Measurements from ENCODE around the gene KRTAP1-1.

GRCh38 chr17:41029633-41030245 lies 11.5 kb downstream of the KRTAP1-1 start, which contains the start of gene KRTAP1-4:
- TF ChIP-seq MAX (IDR thresholded peaks at IDR 0.05) (no peak), EGR1 (IDR thresholded peaks at IDR 0.05; ENCODE audit: low read depth) (no peak), POLR2AphosphoS5 (IDR thresholded peaks at IDR 0.05; ENCODE audit: low read depth, low read length) (no peak), RAD21 (IDR thresholded peaks at IDR 0.05; ENCODE audit: low read depth) (no peak), ZNF274 (IDR thresholded peaks at IDR 0.05; ENCODE audit: low read depth, low read length) (no peak), CTCF (IDR thresholded peaks at IDR 0.05 in 2 of 3, conservative IDR thresholded peaks at IDR 0.05 in 1 of 3; ENCODE audit: borderline replicate concordance in 1 of 3, insufficient read depth in 1 of 3, low read depth in 2 of 3, low read length in 2 of 3) (no peak), FOSL1 (IDR thresholded peaks at IDR 0.05; ENCODE audit: low read depth) (no peak), REST (IDR thresholded peaks at IDR 0.05; ENCODE audit: low read depth) (no peak)

Measured in HCT116 (cell line).